SK-N-SH (cell line): ENCODE measurements around the gene PRND. TPM values are rescaled to one million over a fixed set of nuclear protein-coding genes. Genes with fewer than 3 reads are reported as not detected.

Source experiments
- polyA plus RNA-seq, 3 experiments: library from polyadenylated mRNA; depleted of rRNA; stranded (reverse); fragments of >200 nt; gene quantifications; 2 replicates each; pipeline ENCODE4 v1.2.3, GENCODE V29; 2012

The PRND gene
- polyA plus RNA-seq, 1 of the 3 experiments (the other 2 are of a cell fraction) = not detected

Other genes with a start within 250 kb of the PRND start
- 558 and 669 TPM in 2 replicates for gene PRNP, start 35.5 kb upstream of the PRND start, polyA plus RNA-seq (2012; rRNA removed)
- 0.39 and 0.73 TPM in 2 replicates for gene RASSF2, start 101.7 kb downstream of the PRND start, polyA plus RNA-seq (2012; rRNA removed)